Activated CD4-positive, alpha-beta T cell treated with anti-CD3 and anti-CD28 coated beads, Interleukin-2, amount 50 U/mL, for 4 hours (primary cell): Measurements from ENCODE around the gene SRP54.
"Not testable (repeated sequence)": the region's sequence is repeated elsewhere in the genome, so short reads cannot be mapped to it uniquely, and the experiment has no call there.

Experiments
- DNase-seq, 2 experiments: peaks; one replicate each; pipeline ENCODE4 v3.0.0-alpha.2; 2020

SRP54 gene

GRCh38 chr14:34982421-34983147 is at the start of gene SRP54:
SRP54 (plus strand) TSS chr14:34982992; CDS start chr14:34996710, 13,718 bp downstream.
- DNase-seq = peak; percentile 99 to 100

GRCh38 chr14:34933301-34933700 is 49.5 kb upstream of the SRP54 start:
- DNase-seq = no peak

GRCh38 chr14:34935488-34935887 is 47.3 kb upstream of the SRP54 start:
- no peak for DNase-seq

DNA sequence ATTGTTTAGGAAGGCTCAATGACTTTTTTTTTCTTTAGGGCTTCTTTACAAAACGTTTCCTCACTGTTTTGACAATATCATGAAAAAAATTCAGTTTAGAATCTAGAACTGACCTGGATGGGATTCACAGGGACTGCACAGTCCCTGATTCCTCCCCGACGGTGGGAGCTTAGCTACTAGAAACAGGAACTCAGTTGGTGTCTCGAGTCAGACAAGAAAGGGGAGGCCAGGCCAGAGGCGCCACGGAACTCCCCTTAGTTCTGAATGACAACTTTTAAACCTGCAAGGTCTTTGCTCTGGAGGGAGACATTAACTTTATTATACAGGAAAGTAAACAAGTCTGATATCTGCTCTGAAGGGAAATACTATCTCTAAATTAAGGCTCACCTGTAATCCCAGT is 45.4 kb upstream of the SRP54 start:
- DNase-seq = no peak

GRCh38 chr14:34937876-34938275 is 44.9 kb upstream of the SRP54 start:
- no peak for DNase-seq

GRCh38 chr14:34943506-34943905 is 39.3 kb upstream of the SRP54 start:
- DNase-seq = no peak

- DNase-seq = no peak
Measured at GRCh38 chr14:34944744-34945143, 38.0 kb upstream of the SRP54 start.

DNA sequence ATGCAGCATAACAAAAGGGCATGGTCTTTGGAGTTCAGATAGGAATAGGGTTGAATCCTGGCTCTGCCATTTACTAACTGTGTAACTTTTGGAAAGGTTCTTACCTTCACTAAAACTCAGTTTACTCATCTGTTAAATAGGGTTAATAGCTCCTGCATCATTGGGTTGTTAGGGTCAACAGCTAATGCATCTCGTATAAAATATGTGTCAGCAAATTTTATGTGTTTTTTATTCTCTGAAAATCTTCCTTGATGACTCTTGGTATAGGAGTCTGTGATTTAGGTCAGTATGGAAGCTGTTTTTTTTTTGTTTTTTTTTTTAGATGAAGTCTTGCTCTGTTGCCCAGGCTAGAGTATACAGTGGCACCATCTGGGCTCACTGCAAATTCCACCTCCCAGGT is 36.1 kb upstream of the SRP54 start:
- no peak for DNase-seq

DNA sequence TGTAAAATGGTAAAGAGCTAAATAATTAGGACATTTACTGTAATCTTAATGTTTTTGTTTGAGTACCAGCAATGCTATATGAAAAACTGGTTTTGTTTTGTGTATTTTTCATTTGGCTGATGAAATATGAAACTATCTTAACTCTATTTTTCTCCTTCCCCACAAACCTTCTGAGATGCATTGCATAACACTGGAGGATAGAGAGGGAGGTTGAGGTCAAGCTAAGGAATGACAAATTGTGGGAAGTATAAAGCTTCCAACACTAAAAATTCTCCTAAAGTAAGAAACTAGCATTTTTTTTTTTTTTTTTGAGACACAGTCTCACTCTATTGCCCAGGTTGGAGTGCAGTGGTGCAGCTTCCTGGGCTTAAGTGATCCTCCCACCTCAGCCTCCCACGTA is 31.5 kb upstream of the SRP54 start:
- no peak for DNase-seq

GRCh38 chr14:34956931-34957330 is 25.9 kb upstream of the SRP54 start:
- no peak for DNase-seq

- no peak for DNase-seq
Measured at GRCh38 chr14:34957771-34958286, 25.0 kb upstream of the SRP54 start.

GRCh38 chr14:34962106-34962505 is 20.7 kb upstream of the SRP54 start:
- DNase-seq = not testable (repeated sequence)

DNA sequence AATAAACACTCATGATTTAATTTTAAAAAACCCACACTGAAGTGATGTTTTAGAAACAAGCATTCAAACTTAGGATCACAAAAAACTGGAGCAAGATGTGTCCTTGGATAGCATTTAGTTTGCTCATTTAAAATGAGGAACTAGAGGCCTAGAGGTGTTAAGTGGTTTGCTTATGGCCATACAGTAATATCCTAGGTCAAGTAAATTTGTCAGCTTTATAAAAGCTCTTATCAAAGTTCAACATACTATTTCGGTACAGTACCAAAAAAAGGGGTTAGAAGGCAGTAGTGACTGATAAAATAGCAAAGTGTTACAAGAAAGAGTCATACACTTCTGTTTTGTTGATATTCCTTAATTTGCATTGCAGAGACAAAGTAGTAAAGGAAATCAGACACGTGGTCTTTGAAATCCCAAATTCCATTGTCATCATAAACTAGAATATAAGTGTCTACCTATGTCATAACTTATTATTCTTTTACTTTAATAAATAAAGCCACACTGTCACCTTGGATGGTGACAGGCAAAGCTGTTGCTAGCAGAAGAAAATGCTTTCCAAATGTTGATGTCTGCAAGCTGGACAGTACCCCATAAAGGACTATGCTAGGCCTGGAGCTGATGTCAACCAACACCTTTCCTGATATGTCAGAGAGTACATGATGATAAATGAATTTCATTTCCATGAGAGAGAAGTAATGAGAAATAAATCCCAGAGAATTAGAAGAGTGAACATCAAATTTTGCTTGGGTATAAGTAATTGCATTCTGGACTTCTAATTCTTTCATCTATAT is 17.6 kb upstream of the SRP54 start:
- no peak for DNase-seq

GRCh38 chr14:34965912-34966311 is 16.9 kb upstream of the SRP54 start:
- DNase-seq = no peak

GRCh38 chr14:34966413-34966812 is 16.4 kb upstream of the SRP54 start:
- no peak for DNase-seq

DNA sequence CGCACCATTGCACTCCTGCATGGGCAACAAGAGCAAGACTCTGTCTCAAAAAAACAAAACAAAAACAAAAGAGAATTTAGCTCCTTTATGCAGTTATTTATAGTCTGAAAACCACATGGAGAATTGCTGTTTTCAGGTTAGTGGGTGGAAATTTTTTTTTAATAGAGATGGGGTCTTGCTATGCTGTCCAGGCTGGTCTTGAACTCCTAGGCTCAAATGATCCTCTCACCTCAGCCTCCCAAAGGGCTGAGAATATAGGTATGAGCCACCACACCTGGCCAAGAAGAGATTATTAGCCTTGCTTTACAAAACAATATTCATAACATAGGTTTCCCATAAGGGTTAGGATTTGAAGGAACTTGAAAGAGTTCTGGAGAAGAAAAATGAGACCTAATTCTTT is 12.1 kb upstream of the SRP54 start:
- no peak for DNase-seq

DNA sequence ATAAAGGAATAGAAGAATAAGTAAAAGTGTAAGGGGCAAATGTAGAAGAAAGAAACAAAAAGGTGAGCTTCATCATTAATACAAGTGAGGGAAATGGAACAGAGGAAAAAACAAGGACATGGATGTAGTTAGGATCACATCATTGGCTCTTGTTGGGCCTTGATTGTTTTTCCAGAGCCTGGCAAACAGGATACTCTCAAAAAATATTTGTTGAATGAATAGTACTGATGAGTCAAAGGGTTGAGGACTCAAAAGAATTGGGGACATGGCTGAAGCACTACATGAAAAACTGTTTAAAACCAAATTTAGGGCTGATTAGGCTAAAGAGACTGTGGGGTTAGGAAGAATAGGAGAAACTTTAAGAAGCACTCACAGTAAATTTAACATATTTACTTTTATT is 11.4 kb upstream of the SRP54 start:
- DNase-seq = no peak

- no peak for DNase-seq
Measured at GRCh38 chr14:34971801-34972200, 11.0 kb upstream of the SRP54 start.

GRCh38 chr14:34978444-34978843 is 4.3 kb upstream of the SRP54 start:
- no peak for DNase-seq

DNA sequence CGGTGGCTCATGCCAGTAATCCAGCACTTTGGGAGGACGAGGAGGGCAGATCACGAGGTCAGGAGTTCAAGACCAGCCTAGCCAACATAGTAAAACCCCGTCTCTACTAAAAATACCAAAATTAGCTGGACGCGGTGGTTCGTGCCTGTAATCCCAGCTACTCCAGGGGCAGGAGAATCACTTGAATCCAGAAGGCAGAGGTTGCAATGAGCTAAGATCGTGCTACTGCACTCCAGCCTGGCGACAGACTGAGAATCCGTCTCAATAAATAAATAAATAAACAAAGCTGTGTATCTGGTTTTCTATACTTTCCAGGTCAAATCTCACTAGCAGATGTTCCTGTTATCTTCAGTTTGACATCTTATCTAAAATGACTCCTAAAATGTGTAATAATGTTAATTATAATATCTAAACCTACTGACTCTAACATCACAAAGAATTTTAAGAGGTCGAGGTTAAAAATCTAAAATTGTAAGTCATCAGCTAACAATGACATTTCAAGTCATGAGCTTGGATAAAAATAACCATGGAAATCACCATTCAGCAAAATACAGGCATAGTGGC is 2.4 kb upstream of the SRP54 start:
- DNase-seq = no peak

DNA sequence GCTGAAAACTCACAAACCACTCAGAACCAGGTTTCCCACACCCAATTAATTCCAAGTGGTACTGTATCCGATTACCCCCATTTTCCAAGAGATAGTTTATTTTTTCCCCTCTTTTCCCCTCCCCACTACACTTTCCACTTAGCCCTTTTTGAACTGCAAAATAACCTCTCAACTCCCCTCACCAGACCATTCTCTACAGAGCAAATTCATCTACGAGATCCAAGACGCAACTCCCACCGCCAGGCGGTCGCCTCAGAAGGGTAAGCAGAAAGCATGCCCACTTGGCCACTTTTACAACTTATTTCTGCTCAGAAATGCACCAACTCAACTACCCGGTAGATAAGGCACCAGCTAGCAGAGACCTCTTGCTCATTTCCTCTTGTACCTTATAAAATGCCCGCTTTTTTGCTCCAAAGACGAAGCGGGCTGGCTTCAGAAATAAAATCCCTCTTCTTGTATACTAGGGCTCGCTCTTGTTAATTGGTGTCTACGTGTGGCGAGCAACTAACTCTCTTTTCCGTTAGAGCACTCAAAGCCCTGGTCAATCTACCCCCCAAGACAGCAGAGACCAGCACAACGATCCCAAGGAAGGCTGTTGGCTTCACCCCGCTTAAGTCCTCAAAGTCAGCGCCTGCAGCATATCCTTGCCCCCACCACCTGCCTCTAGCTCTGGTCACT is 910 bp upstream of the SRP54 start:
- DNase-seq = peak; percentile 4 to 12

- DNase-seq = no peak
Measured at GRCh38 chr14:34983148-34983760, 462 bp downstream of the SRP54 start.

DNA sequence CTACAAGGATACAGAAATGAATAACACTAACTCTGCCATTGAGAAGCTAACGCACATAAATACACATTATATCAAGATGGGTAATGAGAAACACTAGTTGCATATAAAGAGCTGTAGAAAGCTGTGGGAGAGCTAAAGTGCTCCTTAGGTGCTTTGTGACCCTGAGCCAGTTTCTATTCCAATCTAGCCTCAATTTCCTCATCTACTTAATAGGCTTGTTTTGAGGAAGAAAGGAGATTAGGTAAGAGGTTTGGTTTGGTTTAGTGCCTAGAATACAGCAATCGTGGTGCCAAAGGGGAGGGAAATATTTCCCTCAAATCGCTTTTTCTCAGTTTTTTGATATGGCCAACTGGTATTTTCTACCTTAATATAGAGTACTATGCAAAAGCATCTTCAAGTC is 994 bp downstream of the SRP54 start:
- DNase-seq = no peak
